H1 (cell line): Measurements from ENCODE around the gene FGFBP1. TPM values are rescaled to one million over a fixed set of nuclear protein-coding genes. Genes with fewer than 3 reads are reported as not detected.

Source experiments
- CTCF ChIA-PET: fragments of 300-600 bp; sonication (Branson Sonifier 250); formaldehyde crosslinking; loops from one replicate; lab custom pipeline; 2021; ENCODE audit not compliant: partially characterized antibody; lab: Charles Lee
- POLR2A ChIA-PET: fragments of 300-600 bp; sonication (Branson Sonifier 250); formaldehyde crosslinking; loops from one replicate; lab custom pipeline; 2021; ENCODE audit warnings: inconsistent platforms; ENCODE audit not compliant: partially characterized antibody; lab: Charles Lee
- DNase-seq, 2 experiments: peaks; one replicate each; pipeline versions ENCODE4 v3.0.0 to v3.0.0-alpha.2; 2010 to 2022; ENCODE audit warnings: low spot score in 2 of 2, low read depth in 1 of 2, mixed read lengths in 1 of 2
- FAIRE-seq: peaks from 2 replicates; lab custom pipeline; 2011; peaks lifted over from hg19 to GRCh38; lab: Jason Lieb, UNC
- H2AFZ ChIP-seq: 2 replicates; pipeline ENCODE4 v1.8.1; 2012; ENCODE audit warnings: low read length, inconsistent platforms
- H2AK5ac ChIP-seq: 2 replicates; pipeline ENCODE4 v1.6.1; 2013; ENCODE audit warnings: low read depth, low read length
- H2BK120ac ChIP-seq: replicated peaks from 2 replicates; pipeline ENCODE3; 2013; ENCODE audit warnings: low read depth, low read length, inconsistent platforms
- H2BK12ac ChIP-seq: 2 replicates; pipeline ENCODE4 v1.6.1; 2013; ENCODE audit warnings: low read depth, low read length
- H2BK15ac ChIP-seq: 2 replicates; pipeline ENCODE4 v1.6.1; 2013; ENCODE audit warnings: low read length
- H2BK20ac ChIP-seq: 2 replicates; pipeline ENCODE4 v1.6.1; 2013; ENCODE audit warnings: low read length
- H2BK5ac ChIP-seq: 2 replicates; pipeline ENCODE4 v1.6.1; 2013; ENCODE audit warnings: low read depth, low read length
- H3K14ac ChIP-seq: 2 replicates; pipeline ENCODE4 v1.6.1; 2013; ENCODE audit warnings: inconsistent platforms; ENCODE audit not compliant: insufficient read length
- H3K18ac ChIP-seq: 2 replicates; pipeline ENCODE4 v1.6.1; 2013; ENCODE audit warnings: low read length; ENCODE audit errors: extremely low read depth
- H3K23ac ChIP-seq: 2 replicates; pipeline ENCODE4 v1.6.1; 2013; ENCODE audit warnings: inconsistent platforms; ENCODE audit not compliant: insufficient read length
- H3K23me2 ChIP-seq: 2 replicates; pipeline ENCODE4 v1.6.1; 2013; ENCODE audit warnings: low read depth, low read length
- H3K27ac ChIP-seq: 2 replicates; pipeline ENCODE4 v1.6.1; 2011; ENCODE audit warnings: low read depth, low read length, inconsistent platforms
- H3K27me3 ChIP-seq, 4 experiments: replicated peaks in 1 of 4; 1 replicate in 1 of 4; 2 replicates in 3 of 4; pipeline versions ENCODE4 v1.6.1 to v1.8.1; 2011 to 2013; ENCODE audit warnings: low read length in 3 of 4, mild to moderate bottlenecking in 3 of 4, inconsistent platforms in 2 of 4, mixed read lengths in 2 of 4, moderate library complexity in 1 of 4; ENCODE audit not compliant: control insufficient read depth in 3 of 4, insufficient read depth in 3 of 4; ENCODE audit errors: extremely low read depth in 1 of 4
- H3K36me3 ChIP-seq, 4 experiments: 2 replicates each; pipeline versions ENCODE4 v1.6.1 to v1.8.1; 2011 to 2013; ENCODE audit warnings: mild to moderate bottlenecking in 4 of 4, low read length in 3 of 4, moderate library complexity in 2 of 4, control low read depth in 1 of 4, inconsistent platforms in 1 of 4; ENCODE audit not compliant: insufficient read depth in 4 of 4, control insufficient read depth in 2 of 4
- H3K4ac ChIP-seq: replicated peaks from 2 replicates; pipeline ENCODE3; 2013; ENCODE audit warnings: low read length, low read depth, mixed read lengths, inconsistent platforms; ENCODE audit not compliant: insufficient read length
- H3K4me1 ChIP-seq, 4 experiments: replicated peaks in 1 of 4; 1 replicate in 1 of 4; 2 replicates in 3 of 4; pipeline versions ENCODE4 v1.6.1 to v1.8.1; 2011 to 2013; ENCODE audit warnings: low read length in 3 of 4, inconsistent platforms in 2 of 4, mixed read lengths in 1 of 4; ENCODE audit not compliant: insufficient read depth in 4 of 4, control insufficient read depth in 3 of 4
- H3K4me2 ChIP-seq, 2 experiments: 2 replicates each; pipeline versions ENCODE4 v1.6.1 to v1.8.1; 2011 to 2013; ENCODE audit warnings: low read depth in 2 of 2, low read length in 2 of 2, control low read depth in 1 of 2, inconsistent platforms in 1 of 2, mild to moderate bottlenecking in 1 of 2; ENCODE audit not compliant: insufficient read depth in 1 of 2
- H3K4me3 ChIP-seq, 4 experiments: fragments of 200-600, 300-600 bp in 1 of 4; sonication (generic), shearing (Covaris generic), sonication (Bioruptor Twin) in 1 of 4; 2 replicates each; pipeline versions ENCODE4 v1.5.1 to v1.8.1; 2011 to 2016; ENCODE audit warnings: low read length in 4 of 4, low read depth in 3 of 4, control low read depth in 2 of 4, inconsistent platforms in 2 of 4, mild to moderate bottlenecking in 2 of 4, mixed read lengths in 1 of 4, moderate library complexity in 1 of 4; ENCODE audit not compliant: insufficient read depth in 2 of 4; ENCODE audit errors: extremely low read depth in 1 of 4
- H3K56ac ChIP-seq: replicated peaks from 2 replicates; pipeline ENCODE3; 2013; ENCODE audit warnings: low read depth, mild to moderate bottlenecking, mixed read lengths, low read length, inconsistent platforms; ENCODE audit not compliant: insufficient read length
- H3K79me1 ChIP-seq: 2 replicates; pipeline ENCODE4 v1.6.1; 2013; ENCODE audit warnings: low read depth, low read length, control low read depth
- H3K79me2 ChIP-seq, 2 experiments: 2 replicates each; pipeline versions ENCODE4 v1.6.1 to v1.8.1; 2012 to 2013; ENCODE audit warnings: low read length in 2 of 2, mild to moderate bottlenecking in 2 of 2, inconsistent platforms in 1 of 2; ENCODE audit not compliant: insufficient read depth in 2 of 2, control insufficient read depth in 1 of 2
- H3K9ac ChIP-seq, 4 experiments: replicated peaks in 1 of 4; 1 replicate in 1 of 4; 2 replicates in 3 of 4; pipeline versions ENCODE4 v1.6.1 to v1.8.1; 2011 to 2013; ENCODE audit warnings: low read depth in 3 of 4, low read length in 3 of 4, control low read depth in 2 of 4, mild to moderate bottlenecking in 2 of 4, moderate library complexity in 2 of 4, inconsistent platforms in 1 of 4; ENCODE audit errors: extremely low read depth in 1 of 4
- H3K9me3 ChIP-seq, 2 experiments: 2 replicates each; pipeline versions ENCODE4 v1.6.1 to v1.8.1; 2012 to 2013; ENCODE audit warnings: mild to moderate bottlenecking in 2 of 2, moderate library complexity in 2 of 2, control low read depth in 1 of 2, inconsistent platforms in 1 of 2, low read depth in 1 of 2, low read length in 1 of 2, mixed read lengths in 1 of 2; ENCODE audit not compliant: insufficient read depth in 2 of 2
- H4K20me1 ChIP-seq, 2 experiments: replicated peaks in 1 of 2; 2 replicates each; pipeline versions ENCODE3 to v1.8.1; 2011 to 2013; ENCODE audit warnings: inconsistent platforms in 2 of 2, low read length in 2 of 2, mild to moderate bottlenecking in 1 of 2; ENCODE audit not compliant: insufficient read depth in 2 of 2, control insufficient read depth in 1 of 2
- H4K5ac ChIP-seq: 2 replicates; pipeline ENCODE4 v1.6.1; 2013; ENCODE audit warnings: low read length, low read depth, mixed read lengths, inconsistent platforms; ENCODE audit not compliant: insufficient read length
- H4K8ac ChIP-seq: 2 replicates; pipeline ENCODE4 v1.8.0; 2013; ENCODE audit warnings: mild to moderate bottlenecking, moderate library complexity, low read length, inconsistent platforms; ENCODE audit not compliant: insufficient read depth; ENCODE audit errors: extremely low read depth
- H4K91ac ChIP-seq: replicated peaks from 2 replicates; pipeline ENCODE3; 2013; ENCODE audit warnings: low read length, mixed read lengths, inconsistent platforms; ENCODE audit not compliant: insufficient read length
- BCL11A ChIP-seq, 2 experiments: IDR thresholded peaks; one replicate each; pipeline ENCODE4 v1.6.1; 2011; ENCODE audit warnings: low read depth in 2 of 2, low read length in 2 of 2, mild to moderate bottlenecking in 2 of 2
- NANOG ChIP-seq: IDR thresholded peaks from 2 replicates; pipeline ENCODE4 v1.6.1; 2011; ENCODE audit warnings: low read length, low read depth, mild to moderate bottlenecking, inconsistent platforms; ENCODE audit not compliant: insufficient read depth, poor library complexity, severe bottlenecking
- RAD21 ChIP-seq, 2 experiments: IDR thresholded peaks in 1 of 2; conservative IDR thresholded peaks in 1 of 2; 2 replicates each; pipeline ENCODE4 v1.6.1; 2011; ENCODE audit warnings: low read depth in 2 of 2, low read length in 2 of 2, improper control_type of control experiment in 1 of 2, inconsistent platforms in 1 of 2, mild to moderate bottlenecking in 1 of 2, moderate library complexity in 1 of 2
- SP2 ChIP-seq: IDR thresholded peaks from 2 replicates; pipeline ENCODE4 v1.6.1; 2012; ENCODE audit warnings: mild to moderate bottlenecking, low read length, inconsistent platforms
- WGBS, 2 experiments: shearing (Covaris generic) in 1 of 2; methylation state at CpG; one replicate each; pipeline versions ENCODE4 v1.1.6 to v1.1.7; 2013 to 2015; ENCODE audit warnings: low lambda C conversion rate in 2 of 2, mixed read lengths in 2 of 2, inconsistent platforms in 1 of 2, low coverage in 1 of 2, missing lambda C conversion rate in 1 of 2; ENCODE audit not compliant: insufficient replicate concordance in 2 of 2, insufficient coverage in 1 of 2, insufficient read length in 1 of 2; ENCODE audit errors: extremely low coverage in 1 of 2, missing lambda C conversion rate in 1 of 2; 5-methylcytosine and 5-hydroxymethylcytosine counted together
- polyA plus RNA-seq, 7 experiments: library from polyadenylated mRNA; depleted of rRNA in 3 of 7; stranded (reverse) in 5 of 7; unstranded in 2 of 7; fragments of >200 nt in 5 of 7; fragments of 200-250 nt in 2 of 7; gene quantifications; 1 replicate in 5 of 7; 2 replicates in 1 of 7; 4 replicates in 1 of 7; pipeline versions ENCODE4 v1.2.1 to v1.2.3, GENCODE V29; 2011 to 2013; ENCODE audit warnings: missing spikeins in 2 of 7, mixed read lengths in 2 of 7
- total RNA-seq: library from RNA; stranded (reverse); fragmentation: NEBNext Ultra II Directional; extraction: Animal tissue kit (Norgen Biotek cat#: 25700); gene quantifications from 2 replicates; pipeline ENCODE4 v1.2.1, GENCODE V29; 2021
- TF ChIP-seq, protein P1 (sequence below): IDR thresholded peaks from 2 replicates; pipeline ENCODE4 v1.6.1; 2012; ENCODE audit warnings: inconsistent platforms

FGFBP1 gene
- total and polyA plus RNA-seq, 2 of the 8 experiments (the other 6 are each of a cell fraction or from before 2014, with no cell fraction given): 0.17 to 0.20 TPM

- no peak overlapping the region for H2BK120ac ChIP-seq
- H3K56ac ChIP-seq: no peak overlapping the region
- H2AK5ac ChIP-seq: no peak overlapping the region
- H3K9me3 ChIP-seq: no peaks in the 10 kb centered on the region
- WGBS, 2 experiments: 94% methylated on average over 10 of the region's 10 CpGs; no CpG with 5 or more reads in 1 of the 2 experiments
- H3K79me2 ChIP-seq: no peaks in the 10 kb centered on the region
- no peak overlapping the region for H2BK5ac ChIP-seq
- no peak overlapping the region for H3K23ac ChIP-seq
- no peak overlapping the region for H3K9ac ChIP-seq
- no peak overlapping the region for H4K91ac ChIP-seq
- H2BK12ac ChIP-seq: no peak overlapping the region
- no peaks in the 10 kb centered on the region for H3K36me3 ChIP-seq
- peaks cover 0 to 9% (median 3%) of the 10 kb centered on the region in 4 experiments; a peak in 2 of 7 replicates for H3K4me1 ChIP-seq
- DNase-seq: no peak
- H3K14ac ChIP-seq: no peak overlapping the region
- CTCF ChIA-PET: interaction anchor here (0.5 to 6.3 kb wide), 5 partner anchors 11 to 303 kb away, joined by 3 to 40 read pairs (median 7); no protein-coding TSS in a partner anchor
- POLR2A ChIA-PET: no interaction called here
- H4K5ac ChIP-seq: no peak overlapping the region
- peaks cover 0 to 3% of the 10 kb centered on the region in 2 experiments for H4K20me1 ChIP-seq
- no peak overlapping the region for H2BK15ac ChIP-seq
- H3K4me2 ChIP-seq: no peak overlapping the region
- 0 out of 2 replicates have a peak overlapping the region, but pooled peaks have one; percentile 9 for H4K8ac ChIP-seq
- H3K18ac ChIP-seq: no peak overlapping the region
- no peak overlapping the region for H3K4ac ChIP-seq
- no peak overlapping the region for H2AFZ ChIP-seq
- no peak overlapping the region for H2BK20ac ChIP-seq
- peaks cover 4% of the 10 kb centered on the region; the same call in 1 of the 2 replicates for H3K23me2 ChIP-seq
- no peak for FAIRE-seq
- no peak overlapping the region for H3K4me3 ChIP-seq
- no peaks in the 10 kb centered on the region for H3K27me3 ChIP-seq
- TF ChIP-seq SP2: no peak
- TF ChIP-seq, protein P1, sequence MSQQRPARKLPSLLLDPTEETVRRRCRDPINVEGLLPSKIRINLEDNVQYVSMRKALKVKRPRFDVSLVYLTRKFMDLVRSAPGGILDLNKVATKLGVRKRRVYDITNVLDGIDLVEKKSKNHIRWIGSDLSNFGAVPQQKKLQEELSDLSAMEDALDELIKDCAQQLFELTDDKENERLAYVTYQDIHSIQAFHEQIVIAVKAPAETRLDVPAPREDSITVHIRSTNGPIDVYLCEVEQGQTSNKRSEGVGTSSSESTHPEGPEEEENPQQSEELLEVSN: no peak
- no peak for TF ChIP-seq BCL11A (IDR thresholded peaks at IDR 0.05; ENCODE audit: low read depth in 2 of 2, low read length in 2 of 2)
- TF ChIP-seq RAD21 (IDR thresholded peaks at IDR 0.05 in 1 of 2, conservative IDR thresholded peaks at IDR 0.05 in 1 of 2; ENCODE audit: low read depth in 2 of 2, low read length in 2 of 2): no peak
- no peak for TF ChIP-seq NANOG
- no peaks in the 10 kb centered on the region for H3K79me1 ChIP-seq
- H3K27ac ChIP-seq: no peak overlapping the region
Observed at GRCh38 chr4:15935504-15936402, 2.8 kb downstream of the FGFBP1 start.
